Adrenal gland (tissue), 12 donors: ENCODE measurements around the gene MYH6. TPM values are rescaled to one million over a fixed set of nuclear protein-coding genes. Genes with fewer than 3 reads are reported as not detected.
"Not testable (repeated sequence)": the region's sequence is repeated elsewhere in the genome, so short reads cannot be mapped to it uniquely, and the experiment has no call there.

Experiments
- DNase-seq, 7 donors: peaks; one replicate each; pipeline ENCODE4 v3.0.0-alpha.2; 2019 to 2020
- H3K27ac ChIP-seq, 5 donors: fragments of 200-600 bp; sonication (generic) in 4 of 5; 1 replicate in 3 of 5; 2 replicates in 2 of 5; pipeline versions ENCODE4 v1.5.1 to v1.8.0; 2016 to 2020; ENCODE audit warnings: mild to moderate bottlenecking in 1 of 5
- H3K27me3 ChIP-seq: fragments of 200-600 bp; 2 replicates; pipeline ENCODE4 v1.8.0; 2021
- H3K36me3 ChIP-seq, 2 donors: fragments of 200-600 bp; replicated peaks in 1 of 2; 1 replicate in 1 of 2; 2 replicates in 1 of 2; pipeline versions ENCODE4 v1.5.1 to v1.8.0; 2018 to 2022
- H3K4me1 ChIP-seq, 2 donors: fragments of 200-600 bp; replicated peaks in 1 of 2; 1 replicate in 1 of 2; 2 replicates in 1 of 2; pipeline versions ENCODE4 v1.5.1 to v1.8.0; 2018 to 2021
- H3K4me3 ChIP-seq, 4 donors: fragments of 200-600 bp; sonication (generic) in 3 of 4; one replicate each; pipeline ENCODE4 v1.5.1; 2016 to 2018
- H3K9me3 ChIP-seq, 3 donors: fragments of 200-600 bp; sonication (generic) in 1 of 3; replicated peaks in 1 of 3; 1 replicate in 2 of 3; 2 replicates in 1 of 3; pipeline versions ENCODE4 v1.5.1 to v1.8.0; 2016 to 2021
- POLR2A ChIP-seq, 2 donors: fragments of 450-650 bp; IDR thresholded peaks; one replicate each; pipeline ENCODE4 v1.6.1; 2017; ENCODE audit warnings: antibody characterized with exemption in 2 of 2, mild to moderate bottlenecking in 2 of 2, moderate library complexity in 1 of 2
- WGBS, 4 donors: extraction: QIAGEN DNeasy Blood & Tissue Kit in 2 of 4; methylation state at CpG; one replicate each; pipeline versions ENCODE4 v1.1.5 to v1.1.7; 2013 to 2017; 5-methylcytosine and 5-hydroxymethylcytosine counted together
- intact Hi-C, 2 donors: fragments of 100-400 bp; cut with DNase I; formaldehyde crosslinking; loops; one replicate each; pipeline versions ENCODE4 v1.14.1 to v1.15.0; 2022 to 2023
- polyA plus RNA-seq, 3 donors: library from polyadenylated mRNA; stranded (reverse); fragments of 200-250 nt in 2 of 3; fragments of 350-450 nt in 1 of 3; fragmentation: Illumina TruSeq in 1 of 3; extraction: RNeasy Lipid Tissue Mini Kit (QIAGEN cat#74804) in 1 of 3; gene quantifications; one replicate each; pipeline ENCODE4 v1.2.3, GENCODE V29; 2013 to 2014
- total RNA-seq, 9 donors: library from RNA; depleted of rRNA in 4 of 9; stranded (reverse); fragments of >200 nt in 4 of 9; fragments of 120-200 nt in 1 of 9; fragmentation: NEBNext Ultra II Directional in 1 of 9; extraction: Animal tissue kit (Norgen Biotek cat#: 25700) in 1 of 9; gene quantifications; one replicate each; pipeline versions ENCODE4 v1.1.0 to v1.2.4, GENCODE V29; 2013 to 2023
- TF ChIP-seq, protein P1 (sequence below), 6 experiments: fragments of 450-650 bp in 4 of 6; fragments of 200-600 bp in 2 of 6; sonication (generic) in 1 of 6; IDR thresholded peaks; 1 replicate in 5 of 6; 2 replicates in 1 of 6; pipeline versions ENCODE4 v1.5.1 to v1.8.0; 2016 to 2021; ENCODE audit warnings: antibody characterized with exemption in 6 of 6, mild to moderate bottlenecking in 2 of 6, moderate library complexity in 1 of 6
- donor health status: healthy with polysubstance abuse.
- donor health status: Bipolar disorder and iron deficiency.
- donor health status: DM: yes; HTN: yes; CAD: no.
- donor health status: DM: no; HTN: no; CAD: no.
- donor health status: DM: no; HTN: no; CAD: no.
- donor health status: DM: yes; HTN: yes; CAD: no.

The MYH6 gene
- total and polyA plus RNA-seq, 12 donors: under 0.01 to 5.2 (median 0.27) TPM; not detected in 5

DNA sequence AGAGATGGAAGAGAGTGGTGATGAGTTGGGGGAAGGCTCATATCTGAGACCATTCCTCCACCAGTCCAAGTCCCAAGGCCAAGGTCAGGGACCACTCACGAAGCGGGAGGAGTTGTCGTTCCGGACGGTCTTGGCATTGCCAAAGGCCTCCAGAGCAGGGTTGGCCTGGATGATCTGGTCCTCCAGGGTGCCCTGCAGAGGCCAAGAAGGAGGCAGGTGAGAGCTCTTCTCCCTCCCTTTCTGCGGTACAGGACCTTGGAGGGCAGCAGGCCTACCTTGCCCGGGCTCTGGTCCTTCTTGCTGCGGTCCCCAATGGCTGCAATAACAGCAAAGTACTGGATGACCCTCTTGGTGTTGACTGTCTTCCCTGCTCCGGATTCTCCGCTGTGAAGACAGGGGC lies 23.4 kb upstream of the MYH6 start:
- no peak for TF ChIP-seq POLR2A (IDR thresholded peaks at IDR 0.05)
- TF ChIP-seq, protein P1, sequence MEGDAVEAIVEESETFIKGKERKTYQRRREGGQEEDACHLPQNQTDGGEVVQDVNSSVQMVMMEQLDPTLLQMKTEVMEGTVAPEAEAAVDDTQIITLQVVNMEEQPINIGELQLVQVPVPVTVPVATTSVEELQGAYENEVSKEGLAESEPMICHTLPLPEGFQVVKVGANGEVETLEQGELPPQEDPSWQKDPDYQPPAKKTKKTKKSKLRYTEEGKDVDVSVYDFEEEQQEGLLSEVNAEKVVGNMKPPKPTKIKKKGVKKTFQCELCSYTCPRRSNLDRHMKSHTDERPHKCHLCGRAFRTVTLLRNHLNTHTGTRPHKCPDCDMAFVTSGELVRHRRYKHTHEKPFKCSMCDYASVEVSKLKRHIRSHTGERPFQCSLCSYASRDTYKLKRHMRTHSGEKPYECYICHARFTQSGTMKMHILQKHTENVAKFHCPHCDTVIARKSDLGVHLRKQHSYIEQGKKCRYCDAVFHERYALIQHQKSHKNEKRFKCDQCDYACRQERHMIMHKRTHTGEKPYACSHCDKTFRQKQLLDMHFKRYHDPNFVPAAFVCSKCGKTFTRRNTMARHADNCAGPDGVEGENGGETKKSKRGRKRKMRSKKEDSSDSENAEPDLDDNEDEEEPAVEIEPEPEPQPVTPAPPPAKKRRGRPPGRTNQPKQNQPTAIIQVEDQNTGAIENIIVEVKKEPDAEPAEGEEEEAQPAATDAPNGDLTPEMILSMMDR (IDR thresholded peaks at IDR 0.05): no peak
- Histone ChIP-seq H3K36me3 (no peaks in the 10 kb centered on the region), H3K27ac (peak overlapping the region in 1 of 5 donors; percentile 47), H3K27me3 (no peaks in the 10 kb centered on the region), H3K4me3 (no peak overlapping the region), H3K9me3 (no peaks in the 10 kb centered on the region), H3K4me1 (no peaks in the 10 kb centered on the region)
- WGBS, 4 donors: 57 to 77% (median 65%) methylated on average over 7 to 10 of the region's 10 CpGs
- intact Hi-C loops: no loop called here
- DNase-seq: peak in 1 of 7 donors; percentile 1

DNA sequence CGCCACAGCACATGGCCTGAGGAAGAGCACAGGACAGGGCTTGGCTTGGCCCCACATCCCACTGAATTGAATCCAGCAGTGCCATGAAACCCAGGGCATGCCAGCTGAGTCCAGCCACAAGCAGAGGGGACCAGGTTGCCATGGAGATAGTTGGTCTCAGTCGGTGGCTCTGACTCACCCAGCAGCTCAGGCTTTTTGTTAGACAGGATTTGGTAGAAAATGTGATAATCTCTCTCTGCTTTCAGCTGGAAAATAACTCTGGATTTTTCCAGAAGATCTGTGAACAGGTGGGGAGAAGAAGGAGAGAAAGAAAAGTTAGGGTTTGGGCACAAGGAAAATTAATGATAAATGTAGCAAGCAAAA lies 22.6 kb upstream of the MYH6 start:
- peak in 5 of 7 donors; percentile 7 to 80 (median 22) for DNase-seq
- Histone ChIP-seq H3K36me3 (no peaks in the 10 kb centered on the region), H3K27me3 (no peaks in the 10 kb centered on the region), H3K9me3 (no peaks in the 10 kb centered on the region), H3K4me3 (no peak overlapping the region), H3K27ac (peak overlapping the region in 1 of 5 donors; percentile 62), H3K4me1 (no peaks in the 10 kb centered on the region)
- TF ChIP-seq, protein P1 (IDR thresholded peaks at IDR 0.05): no peak
- TF ChIP-seq POLR2A (IDR thresholded peaks at IDR 0.05): no peak
- 14 to 75% (median 46%) methylated on average over 1 to 2 of the region's 2 CpGs for WGBS, 4 donors
- intact Hi-C loops: no loop called here

DNA sequence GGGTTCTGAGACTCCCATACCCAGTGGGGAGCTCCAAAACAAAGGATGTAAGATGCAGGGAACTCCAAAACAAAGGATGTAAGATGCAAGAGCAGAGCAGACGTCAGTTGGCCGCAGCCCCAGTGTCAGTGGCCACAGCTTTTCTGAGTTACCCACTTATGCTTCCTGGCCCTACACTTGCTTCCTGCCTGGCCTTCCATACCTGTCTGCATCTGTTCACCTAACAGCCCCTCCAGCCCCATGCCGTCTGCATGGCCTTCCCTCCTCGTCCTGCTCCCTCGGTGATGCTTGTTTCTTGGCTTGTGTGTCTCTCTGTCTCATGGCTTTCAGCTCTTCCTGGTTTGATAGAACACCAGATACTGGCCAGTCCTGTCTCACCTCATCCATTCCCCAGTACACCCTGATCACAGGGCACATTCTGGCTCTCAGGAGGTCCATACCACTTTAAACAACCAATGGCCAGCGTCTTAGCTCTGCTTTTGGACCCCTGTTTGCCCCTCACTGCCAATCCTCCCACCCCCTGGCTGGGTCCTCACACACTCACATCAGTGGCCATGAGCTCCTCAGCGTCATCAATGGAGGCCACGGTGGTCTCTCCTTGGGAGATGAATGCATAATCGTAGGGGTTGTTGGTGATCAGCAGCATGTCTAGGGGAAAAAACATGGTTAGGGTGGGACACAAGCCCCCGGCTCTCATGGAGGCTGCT lies 22.1 kb upstream of the MYH6 start:
- TF ChIP-seq, protein P1 (IDR thresholded peaks at IDR 0.05): no peak
- no peak for TF ChIP-seq POLR2A (IDR thresholded peaks at IDR 0.05)
- no peaks in the 10 kb centered on the region for H3K36me3 ChIP-seq
- H3K27ac ChIP-seq: peak overlapping the region in 1 of 5 donors; percentile 62
- 77 to 80% (median 77%) methylated on average over 9 to 10 of the region's 10 CpGs for WGBS, 4 donors
- no peaks in the 10 kb centered on the region for H3K4me1 ChIP-seq
- H3K27me3 ChIP-seq: no peaks in the 10 kb centered on the region
- intact Hi-C loops: no loop called here
- no peaks in the 10 kb centered on the region for H3K9me3 ChIP-seq
- no peak overlapping the region for H3K4me3 ChIP-seq
- DNase-seq: peak in 1 of 7 donors; percentile 7

DNA sequence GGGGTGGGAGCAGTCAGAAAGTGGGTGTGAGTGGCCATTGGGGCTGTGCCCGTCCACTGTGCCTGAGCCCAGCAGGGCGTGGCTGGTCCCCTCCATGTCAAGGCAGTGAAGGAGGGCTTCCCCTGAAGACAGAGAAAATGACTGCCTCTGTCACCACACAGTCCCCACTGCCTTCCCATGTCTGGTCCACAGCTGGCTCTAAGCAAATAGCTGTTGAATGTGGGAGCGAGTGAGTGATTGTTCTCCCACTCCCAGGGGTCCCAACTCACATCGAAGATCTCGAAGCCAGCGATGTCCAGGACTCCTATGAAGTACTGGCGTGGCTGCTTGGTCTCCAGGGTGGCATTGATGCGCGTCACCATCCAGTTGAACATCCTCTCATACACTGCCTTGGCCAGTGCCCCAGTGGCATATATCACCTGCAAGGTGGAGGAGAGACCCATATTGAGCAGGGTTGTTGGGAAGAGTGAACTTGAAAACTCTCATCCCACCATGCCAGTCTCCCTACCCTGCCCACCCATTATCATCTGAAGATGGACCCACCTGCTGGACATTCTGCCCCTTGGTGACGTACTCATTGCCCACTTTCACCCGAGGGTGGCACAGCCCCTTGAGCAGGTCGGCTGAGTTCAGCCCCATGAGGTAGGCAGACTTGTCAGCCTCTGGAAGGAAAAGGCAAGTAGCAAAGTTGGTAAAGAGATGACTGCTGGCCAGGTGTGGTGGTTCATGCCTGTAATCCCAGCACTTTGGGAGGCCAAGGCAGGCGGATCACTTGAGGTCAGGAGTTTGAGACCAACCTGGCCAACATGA lies 20.8 kb upstream of the MYH6 start:
- intact Hi-C loops: no loop called here
- no peak overlapping the region for H3K27ac ChIP-seq
- no peaks in the 10 kb centered on the region for H3K36me3 ChIP-seq
- H3K27me3 ChIP-seq: no peaks in the 10 kb centered on the region
- no peak for TF ChIP-seq POLR2A (IDR thresholded peaks at IDR 0.05)
- DNase-seq: no peak
- no peaks in the 10 kb centered on the region for H3K9me3 ChIP-seq
- no peaks in the 10 kb centered on the region for H3K4me1 ChIP-seq
- WGBS, 4 donors: 81 to 89% (median 84%) methylated on average over 8 to 13 of the region's 13 CpGs
- H3K4me3 ChIP-seq: no peak overlapping the region

DNA sequence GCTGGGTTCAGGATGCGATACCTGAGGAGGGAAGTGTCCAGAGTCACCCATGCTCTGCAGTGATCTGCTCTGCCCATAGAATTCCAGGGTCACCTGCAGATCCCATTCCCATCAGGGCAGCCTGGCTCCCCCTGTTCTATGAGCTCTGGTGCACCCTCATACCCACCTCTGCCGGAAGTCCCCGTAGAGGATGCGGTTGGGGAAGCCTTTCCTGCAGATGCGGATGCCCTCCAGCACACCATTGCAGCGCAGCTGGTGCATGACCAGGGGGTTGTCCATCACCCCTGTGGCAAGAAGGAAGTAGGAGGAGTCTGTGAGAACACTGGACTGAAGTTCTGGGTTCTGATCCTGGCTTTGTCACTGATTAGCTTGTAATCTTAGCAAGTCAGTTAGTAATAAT lies 17.7 kb upstream of the MYH6 start:
- H3K4me3 ChIP-seq, H3K9me3 ChIP-seq, H3K27ac ChIP-seq, intact Hi-C loops, H3K27me3 ChIP-seq, DNase-seq, H3K36me3 ChIP-seq, H3K4me1 ChIP-seq: not testable (repeated sequence)
- WGBS, 4 donors: 79 to 96% (median 91%) methylated on average over 3 to 6 of the region's 6 CpGs
